HG03135 (cell line): Measurements from ENCODE around the gene INO80C.

Source experiments
- ATAC-seq: cut with Tn5 transposase; IDR thresholded peaks from one replicate; pipeline ENCODE4 v1.9.1; 2021; ENCODE audit warnings: mild to moderate bottlenecking, moderate library complexity; ENCODE audit not compliant: unreplicated experiment

The INO80C gene

DNA sequence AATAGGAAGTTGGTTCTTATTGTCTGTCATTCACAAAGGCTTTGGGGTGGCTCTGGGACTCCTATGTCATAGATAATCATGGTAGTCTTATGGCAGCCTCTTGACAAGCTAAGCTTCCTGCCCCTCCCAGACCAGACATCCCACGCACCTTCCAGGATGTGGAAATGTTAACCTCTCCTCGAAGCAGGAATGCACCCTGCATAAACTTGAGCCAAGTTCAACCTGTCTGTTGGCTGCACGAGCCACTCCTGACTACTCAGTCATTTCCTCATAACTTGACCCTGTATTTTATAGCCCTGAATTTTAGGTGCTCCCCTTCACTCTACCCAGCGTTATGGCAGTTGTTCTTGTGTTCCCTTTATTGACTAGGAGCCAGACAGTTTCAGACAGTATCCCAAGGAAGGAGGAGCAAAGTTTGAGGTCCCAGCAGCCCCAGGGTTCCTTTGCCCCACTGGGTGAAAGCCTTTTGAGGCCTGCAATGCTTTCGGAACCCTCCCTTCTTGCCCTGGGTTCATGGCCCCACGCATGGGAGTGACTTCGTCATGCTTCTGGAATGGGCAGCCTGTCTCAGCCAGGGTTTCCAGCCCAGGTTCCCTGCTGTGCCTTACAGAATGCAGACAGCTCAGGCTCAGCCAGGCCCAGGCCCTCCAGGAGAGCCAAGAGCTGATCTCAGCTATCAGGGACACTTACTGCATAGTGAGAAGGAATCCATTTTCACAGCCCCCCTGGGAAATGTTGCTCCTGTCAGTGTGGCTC, 15.6 kb upstream of the INO80C start:
- no peak for ATAC-seq

DNA sequence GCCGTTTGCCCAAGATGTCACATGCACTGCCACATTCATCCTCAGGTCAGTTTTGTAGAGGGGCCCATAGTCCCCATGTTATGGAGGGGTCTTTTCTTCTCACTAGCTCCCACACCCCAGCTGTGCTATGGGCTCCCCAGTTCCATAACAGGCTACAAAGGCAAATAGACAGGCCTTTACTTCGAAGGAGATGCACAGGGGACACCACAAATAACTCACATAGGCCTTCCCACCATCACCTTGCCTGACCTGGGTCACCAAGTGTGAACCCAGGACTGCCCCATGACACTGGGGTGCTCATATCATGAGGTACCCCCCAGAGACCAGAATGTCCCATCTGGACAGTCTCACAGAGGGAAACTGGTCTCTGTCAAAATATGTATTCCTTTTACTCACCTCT, 15.0 kb upstream of the INO80C start:
- no peak for ATAC-seq

DNA sequence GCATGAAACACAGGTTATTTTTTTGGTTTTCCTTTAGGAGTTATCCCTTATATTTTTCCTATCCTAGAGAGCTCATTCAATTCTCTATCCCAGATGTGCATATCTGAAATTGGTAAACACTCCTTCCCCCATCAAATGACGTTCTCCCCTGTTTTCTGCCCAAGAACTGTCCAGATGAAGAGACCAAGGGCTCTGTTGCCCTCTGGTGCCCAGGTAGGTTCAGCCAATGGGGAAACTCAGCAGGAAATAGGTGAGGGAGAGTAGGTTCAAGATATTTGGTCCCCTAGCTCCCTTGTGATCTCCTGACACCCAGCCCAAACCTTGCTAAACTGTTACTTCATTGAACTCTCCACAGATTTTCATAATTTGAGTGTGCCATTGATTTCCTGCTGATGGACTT, 14.1 kb upstream of the INO80C start:
- no peak for ATAC-seq

DNA sequence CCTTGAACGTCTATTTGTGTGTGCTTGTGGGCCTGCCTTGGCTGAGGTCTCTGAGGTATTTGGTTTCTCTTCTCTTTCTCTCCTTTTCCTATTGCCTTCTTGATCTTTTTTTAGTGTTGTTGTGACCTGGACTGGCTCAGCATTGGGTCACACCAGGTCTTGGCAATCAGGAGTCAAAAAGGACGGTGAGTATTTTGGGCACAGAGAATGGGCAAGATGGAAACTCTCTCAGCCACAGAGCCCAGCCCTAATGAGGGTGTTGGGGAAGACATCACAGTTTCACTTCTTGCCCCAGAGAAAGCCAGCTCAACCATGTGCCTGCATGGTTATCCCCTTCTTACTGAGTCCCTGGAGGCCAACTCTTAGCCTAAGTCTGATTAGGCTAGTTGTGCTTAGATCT, 13.7 kb upstream of the INO80C start:
- peak; percentile 84 for ATAC-seq

DNA sequence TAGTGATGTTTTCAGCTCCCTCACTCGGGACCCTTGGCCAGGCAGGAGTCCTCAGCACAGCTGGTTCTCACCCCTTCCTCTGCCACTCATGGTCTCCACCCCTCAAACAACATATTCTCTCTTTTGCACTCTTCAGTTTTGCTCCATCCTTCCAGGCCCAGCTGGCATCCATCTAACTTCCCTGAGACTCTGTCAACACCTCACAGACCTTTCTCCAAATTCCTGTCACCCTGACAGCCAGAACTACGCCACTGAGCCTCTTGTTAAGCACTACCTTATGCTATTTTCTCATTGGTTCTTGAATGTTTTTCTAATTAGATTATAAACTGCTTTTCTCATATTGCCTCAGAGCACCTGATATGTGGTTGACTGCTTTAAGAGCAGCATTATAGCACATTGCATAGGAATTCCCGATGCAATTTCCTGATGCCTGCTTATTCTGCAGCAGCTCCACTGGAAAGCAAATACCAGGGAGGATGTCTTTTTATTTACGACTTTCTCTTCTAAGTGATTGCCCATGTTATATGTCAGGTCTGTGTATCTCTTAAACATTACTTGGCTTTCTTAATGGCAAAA, 12.4 kb upstream of the INO80C start:
- no peak for ATAC-seq

DNA sequence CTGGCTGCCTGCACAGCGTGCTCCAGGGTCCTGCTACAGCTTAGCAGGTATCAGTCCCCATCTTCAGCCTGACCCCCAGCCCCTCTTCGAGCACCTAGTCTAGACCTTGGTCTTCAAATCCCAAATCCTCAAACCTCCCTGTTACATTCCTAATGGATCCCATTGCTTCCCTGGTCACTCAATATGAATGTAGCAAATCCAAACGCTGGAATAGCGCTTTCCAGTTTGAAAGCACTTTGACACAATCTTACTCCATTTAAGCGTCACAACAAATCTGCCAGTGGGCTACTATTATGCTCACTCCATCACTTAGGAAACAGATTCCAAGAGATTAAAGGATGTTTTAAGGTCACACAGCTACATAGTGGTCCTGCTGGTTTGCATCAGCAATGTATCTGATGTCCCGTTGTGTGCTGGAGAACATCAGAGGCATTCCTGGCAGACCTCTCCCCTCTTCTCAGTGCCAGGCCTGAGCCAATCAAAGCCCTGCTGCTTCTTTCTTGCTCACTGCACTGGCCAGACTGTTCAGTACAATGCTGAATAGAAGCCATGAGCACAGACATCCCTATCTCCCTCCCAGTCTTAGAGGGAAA, 11.1 kb upstream of the INO80C start:
- no peak for ATAC-seq

DNA sequence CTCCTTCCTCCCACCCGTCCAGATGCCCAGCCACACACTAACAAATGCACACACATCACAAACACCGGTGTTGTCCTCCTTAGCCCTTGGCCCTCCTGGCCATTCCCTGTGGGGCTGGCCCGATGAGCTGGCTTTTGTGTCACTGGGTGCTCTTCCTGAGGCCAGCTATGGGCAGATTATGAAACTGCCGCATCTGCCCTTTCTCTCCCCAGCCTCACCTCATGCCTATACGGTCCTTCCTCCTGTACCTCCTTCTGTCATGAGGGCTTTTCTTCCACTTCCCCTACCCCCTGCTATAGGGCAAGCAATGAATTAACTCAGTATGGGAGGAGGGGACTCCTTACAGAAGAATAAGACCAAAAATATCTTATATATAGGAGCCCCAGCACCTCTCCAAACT, 10.3 kb upstream of the INO80C start:
- ATAC-seq, result no peak

DNA sequence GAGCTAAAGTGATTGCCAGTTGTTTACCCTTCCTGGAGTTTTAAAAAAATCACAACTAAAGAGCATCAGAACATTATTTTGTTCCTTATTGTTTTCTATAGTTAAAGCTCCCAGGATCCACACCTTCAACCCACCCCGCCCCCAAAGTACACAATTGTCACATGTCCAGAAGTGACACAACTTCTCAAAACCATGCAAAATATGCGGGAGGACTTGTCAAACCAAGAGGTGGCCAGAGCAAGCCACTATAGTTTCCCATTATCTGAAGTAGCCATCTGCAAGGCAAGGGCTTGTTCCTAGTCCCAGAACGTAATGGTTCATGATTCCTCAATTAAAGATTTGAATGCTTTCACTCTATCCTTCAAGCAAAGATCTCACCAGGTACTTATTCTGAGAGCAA, 9.9 kb upstream of the INO80C start:
- ATAC-seq, result no peak

DNA sequence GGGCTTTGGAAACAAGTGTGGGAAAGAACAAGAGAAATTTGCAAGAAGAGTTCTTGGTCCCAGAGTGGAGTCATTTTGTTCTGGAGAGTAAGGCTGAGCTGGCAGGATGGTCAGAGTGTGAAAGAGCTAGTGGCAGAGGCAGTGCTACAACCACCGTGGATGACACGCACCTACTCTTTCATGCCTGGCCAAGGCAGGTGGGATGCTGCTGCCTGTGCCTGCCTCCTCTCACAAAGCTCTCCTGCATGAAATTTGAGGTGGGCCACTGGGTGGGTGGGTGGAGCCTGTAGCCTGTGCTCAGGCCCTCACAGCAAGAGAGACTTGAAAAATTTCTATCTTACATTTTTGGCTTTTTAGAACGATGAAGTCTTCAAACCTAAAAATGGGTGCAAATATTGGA, 9.4 kb upstream of the INO80C start:
- no peak for ATAC-seq

DNA sequence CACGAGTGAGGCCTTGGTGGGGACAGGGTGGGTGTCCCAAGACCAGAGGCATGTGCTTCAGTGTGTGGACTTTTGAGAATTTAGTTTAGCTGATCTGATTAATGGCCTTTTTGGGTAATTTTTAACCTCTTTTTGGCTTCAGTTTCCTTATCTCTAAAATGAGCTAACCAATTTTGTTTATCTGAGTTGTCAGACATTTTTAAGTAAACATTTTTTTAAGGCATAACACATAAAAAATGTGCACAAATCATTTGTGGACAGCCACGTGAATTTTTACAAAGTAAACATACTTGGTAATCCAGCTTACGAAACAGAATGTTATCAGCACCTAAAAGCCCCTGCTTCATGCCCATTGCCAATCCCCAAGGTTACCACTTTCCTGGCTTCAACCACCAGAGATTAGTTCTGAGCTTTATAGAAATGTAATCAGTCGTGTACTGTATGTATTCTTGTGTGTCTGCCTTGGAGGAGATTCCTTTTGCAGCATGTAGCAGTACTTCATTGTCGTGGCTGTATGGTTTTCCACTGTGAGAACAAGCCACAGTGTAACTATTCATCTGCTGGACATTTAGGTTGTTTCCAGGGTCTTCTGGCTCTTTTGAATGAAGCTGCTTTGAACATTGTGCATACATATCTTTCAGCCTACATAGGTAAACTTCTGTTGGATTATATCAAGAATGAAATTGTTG, 8.4 kb upstream of the INO80C start:
- no peak for ATAC-seq

DNA sequence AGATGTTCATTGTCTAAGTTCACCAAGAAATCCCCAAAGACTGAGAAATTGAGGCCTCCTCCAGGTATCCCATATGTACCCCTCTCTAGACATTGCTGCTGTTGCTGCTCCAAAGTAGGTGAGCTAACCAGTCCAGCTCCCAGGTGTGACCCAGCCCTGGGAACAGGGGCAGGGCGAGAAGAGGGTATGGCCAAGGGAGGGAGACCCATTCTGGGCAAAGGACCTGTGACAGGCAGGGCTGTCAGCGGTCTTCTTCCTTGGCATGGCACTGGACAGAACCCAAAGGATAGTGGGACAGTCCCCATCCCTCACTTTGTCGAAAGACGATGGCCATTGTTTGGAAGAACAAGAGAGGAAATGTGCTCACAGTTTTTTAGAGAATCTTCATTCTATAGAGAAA, 7.2 kb upstream of the INO80C start:
- no peak for ATAC-seq

DNA sequence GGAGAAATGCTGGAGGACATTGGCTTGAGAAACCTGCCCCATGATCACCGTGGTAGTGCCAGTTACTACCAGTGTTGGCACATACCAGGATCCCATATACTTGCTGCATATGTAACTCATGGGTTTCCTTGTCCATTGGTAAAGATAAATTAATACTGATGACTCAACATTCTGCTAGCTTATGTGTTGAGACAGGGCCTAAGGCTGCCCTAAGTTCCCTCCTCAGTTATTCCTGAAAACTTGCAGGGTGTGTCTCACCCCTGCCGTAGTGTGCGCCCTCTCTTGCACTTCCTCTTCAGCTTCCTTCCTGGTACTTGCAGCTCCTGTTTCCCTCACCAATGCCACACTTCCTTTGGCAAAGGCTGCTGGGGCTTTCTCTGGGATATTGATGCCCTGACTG, 4.3 kb upstream of the INO80C start:
- ATAC-seq, result no peak

DNA sequence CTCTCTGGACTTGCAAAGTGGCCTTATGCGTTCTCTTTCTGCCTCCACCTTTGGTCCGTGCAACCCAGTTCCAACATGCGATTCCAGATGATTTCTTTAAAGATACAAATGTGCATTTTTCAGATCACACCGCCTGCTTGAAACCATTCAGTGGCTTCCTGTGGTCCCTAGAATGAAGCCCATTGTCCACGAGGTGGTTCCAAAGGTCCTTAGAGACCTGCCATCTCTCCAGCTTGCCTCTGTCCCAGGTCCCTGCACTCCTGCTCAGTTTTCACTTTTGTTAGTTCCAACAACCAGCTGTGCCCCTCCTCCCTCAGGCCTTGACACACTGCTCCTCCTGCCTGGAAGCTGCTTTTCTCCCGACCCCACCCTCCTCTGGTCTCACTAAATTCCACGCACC, 3.6 kb upstream of the INO80C start:
- ATAC-seq, result no peak

DNA sequence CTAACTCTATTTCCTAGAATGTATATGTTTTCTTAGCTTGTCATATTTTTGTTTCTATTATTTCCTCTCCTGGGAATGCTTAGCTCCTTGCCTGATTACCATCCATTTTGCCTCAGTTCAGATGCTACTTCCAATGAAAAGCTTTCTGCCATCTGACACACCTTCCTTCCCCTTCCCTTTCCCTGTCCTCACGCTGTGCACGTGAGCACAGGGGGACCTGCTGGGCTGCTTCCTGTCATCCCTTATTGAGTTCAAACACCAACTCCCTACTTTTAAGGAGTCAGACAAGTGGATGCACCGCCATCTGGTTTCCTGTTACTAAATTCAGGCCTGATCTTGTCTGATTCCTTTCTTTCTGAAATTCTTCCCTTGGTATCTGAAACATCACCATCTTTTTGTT, 2.4 kb upstream of the INO80C start:
- no peak for ATAC-seq

DNA sequence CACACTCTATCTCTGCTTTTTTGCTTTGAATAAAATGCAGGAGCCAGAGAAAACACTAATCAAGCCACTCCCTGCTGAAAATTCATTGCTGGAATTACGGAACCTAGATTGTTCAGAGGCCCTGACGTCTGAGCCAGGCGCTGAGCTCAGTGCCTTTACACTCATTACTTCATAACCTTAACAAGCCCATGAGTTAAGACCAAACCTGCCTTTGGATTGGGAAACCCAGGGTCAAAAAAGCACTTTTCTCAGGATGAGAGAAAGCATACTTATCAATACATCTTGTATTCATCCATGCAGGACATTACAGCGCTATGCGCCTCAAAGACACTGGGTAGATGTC, 762 bp downstream of the INO80C start:
- ATAC-seq, result peak; percentile 8

DNA sequence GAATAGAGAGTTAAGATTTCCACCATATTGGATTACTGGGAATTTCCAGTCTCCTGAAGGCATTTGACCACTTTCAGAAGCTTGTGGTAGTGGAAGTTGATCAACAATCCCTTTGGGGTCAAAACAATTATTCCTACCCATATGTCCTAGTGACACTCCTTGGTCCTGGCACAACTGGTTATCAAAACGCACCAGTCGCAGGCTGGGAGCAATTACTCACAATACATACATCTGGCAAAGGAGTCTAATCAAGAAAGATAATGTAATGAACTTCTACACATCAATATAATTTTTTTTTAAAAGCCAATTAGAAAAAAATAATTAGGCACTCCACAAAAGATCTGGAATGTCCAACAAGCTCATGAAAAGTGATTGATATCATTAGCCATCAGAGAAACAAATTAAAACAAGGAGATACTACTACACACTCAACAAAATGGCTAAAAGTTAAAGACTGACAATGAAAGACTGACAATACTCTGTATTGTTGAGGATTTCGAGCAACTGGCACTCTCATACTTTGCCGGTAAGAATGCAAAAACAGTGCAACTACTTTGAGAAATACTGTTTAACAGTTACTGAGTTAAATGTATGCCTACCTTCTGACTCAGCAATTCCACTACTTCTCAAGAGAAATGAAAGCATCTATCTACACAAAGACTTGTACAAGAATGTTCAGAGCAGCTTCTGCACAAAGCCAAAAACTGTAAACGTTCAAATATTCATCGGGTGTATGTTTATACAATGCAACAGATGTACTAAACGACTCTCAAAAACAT, 2.0 kb downstream of the INO80C start:
- ATAC-seq, result no peak

DNA sequence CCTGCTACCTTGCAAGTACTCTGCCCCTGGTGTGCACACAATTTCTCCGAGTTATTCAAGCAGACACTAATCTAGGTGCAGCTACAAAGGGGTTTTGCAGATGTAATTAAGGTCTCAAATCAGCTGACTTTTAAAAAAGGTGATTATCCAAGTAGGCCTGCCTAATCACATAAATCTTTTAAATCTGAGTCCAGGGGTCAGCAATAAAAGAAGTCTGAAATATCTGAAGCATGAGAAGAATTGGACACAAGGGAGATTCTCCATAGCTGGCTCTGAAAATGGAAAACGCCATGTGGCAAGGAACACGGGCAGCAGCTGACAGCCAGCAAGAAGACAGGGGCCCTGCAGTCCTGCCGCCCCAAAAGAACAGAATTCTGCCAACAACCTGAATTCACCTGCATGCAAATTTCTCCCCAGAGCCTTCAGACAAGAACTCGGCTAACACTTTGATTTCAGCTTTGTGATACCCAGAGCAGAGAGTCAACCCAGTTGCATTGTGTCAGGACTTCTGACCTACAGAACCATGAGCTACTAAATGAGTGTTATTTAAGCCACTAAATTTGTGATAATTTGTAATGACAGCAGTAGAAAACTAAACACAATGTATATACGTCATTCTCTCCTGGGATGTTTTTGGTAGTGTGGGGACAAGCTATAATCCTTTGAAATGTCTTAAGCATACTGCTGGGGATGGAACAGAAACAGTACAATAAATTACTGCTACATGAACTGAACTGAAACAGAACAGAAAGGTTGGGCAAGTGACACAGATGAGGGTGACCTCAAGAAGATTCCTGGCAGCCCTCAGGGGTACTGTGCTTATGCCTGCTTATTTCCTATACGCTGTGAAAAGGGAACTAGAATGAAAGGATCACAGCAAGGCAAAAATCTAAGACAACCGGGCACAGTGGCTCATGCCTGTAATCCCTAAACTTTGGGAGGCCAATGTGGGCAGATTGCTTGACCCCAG, 3.2 kb downstream of the INO80C start:
- no peak for ATAC-seq

DNA sequence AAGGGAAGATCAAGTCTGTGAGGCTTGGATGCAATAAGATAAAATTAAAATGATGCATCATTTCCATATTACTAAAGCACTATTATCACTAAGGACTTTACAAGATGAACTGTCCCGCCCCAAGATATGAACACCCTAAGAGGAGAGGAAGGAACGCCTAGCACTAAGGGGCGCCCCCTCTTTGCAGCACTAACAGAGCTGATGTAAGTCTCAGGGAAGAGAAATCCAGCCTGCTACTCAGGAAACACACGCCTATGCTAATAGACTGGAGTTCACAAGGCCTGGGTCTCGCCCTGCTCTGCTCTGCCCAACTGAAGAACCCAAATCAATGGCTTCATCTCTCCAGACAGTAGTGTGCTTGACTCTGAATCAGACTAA, 6.1 kb downstream of the INO80C start:
- no peak for ATAC-seq

DNA sequence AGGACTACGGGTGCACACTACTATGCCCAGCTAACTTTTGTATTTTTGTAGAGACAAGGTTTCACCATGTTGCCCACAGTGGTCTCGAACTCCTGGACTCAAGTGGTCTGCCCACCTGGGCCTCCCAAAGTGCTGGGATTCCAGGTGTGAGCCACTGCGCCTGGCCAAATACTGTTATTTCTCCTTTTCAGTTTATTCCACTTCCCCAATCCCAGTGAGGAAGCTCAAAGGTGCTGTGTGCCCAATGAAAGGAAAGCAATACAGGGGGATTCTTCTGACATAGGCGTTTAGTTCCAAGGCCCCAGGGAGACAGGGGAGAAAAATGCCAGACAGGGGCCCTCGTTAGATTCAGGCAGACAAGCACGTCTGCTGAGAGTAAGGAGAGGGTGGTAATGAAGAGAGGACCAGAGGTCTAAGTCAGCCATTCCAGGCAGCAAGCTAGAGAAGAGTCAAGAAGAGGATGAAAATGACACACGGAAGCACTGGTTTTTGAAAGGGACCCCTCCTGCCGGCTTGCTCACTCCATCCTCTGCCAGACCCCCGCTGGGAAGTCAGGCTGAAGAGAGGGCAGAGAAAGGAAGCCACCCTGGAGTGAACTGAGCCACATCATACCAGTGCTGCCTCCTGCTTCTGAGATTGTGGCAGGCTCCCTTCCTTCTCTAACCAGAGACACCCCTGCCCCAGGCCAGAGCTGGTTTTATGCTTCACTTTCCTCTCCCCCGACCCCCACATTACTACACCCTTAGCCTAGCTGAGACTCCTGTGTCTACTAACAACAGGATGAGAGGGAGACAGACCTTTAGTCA, 6.7 kb downstream of the INO80C start:
- ATAC-seq, result no peak
